Hematopoietic multipotent progenitor cell treated with erythropoietin and hydrocortisone succinate and interleukin-3 and kit ligand, for 4 days (in vitro differentiated cells): Measurements from ENCODE around the gene EIF4EBP2.

Experiments
- DNase-seq: peaks from one replicate; pipeline ENCODE4 v3.0.0-alpha.2; 2015

EIF4EBP2 gene

DNA sequence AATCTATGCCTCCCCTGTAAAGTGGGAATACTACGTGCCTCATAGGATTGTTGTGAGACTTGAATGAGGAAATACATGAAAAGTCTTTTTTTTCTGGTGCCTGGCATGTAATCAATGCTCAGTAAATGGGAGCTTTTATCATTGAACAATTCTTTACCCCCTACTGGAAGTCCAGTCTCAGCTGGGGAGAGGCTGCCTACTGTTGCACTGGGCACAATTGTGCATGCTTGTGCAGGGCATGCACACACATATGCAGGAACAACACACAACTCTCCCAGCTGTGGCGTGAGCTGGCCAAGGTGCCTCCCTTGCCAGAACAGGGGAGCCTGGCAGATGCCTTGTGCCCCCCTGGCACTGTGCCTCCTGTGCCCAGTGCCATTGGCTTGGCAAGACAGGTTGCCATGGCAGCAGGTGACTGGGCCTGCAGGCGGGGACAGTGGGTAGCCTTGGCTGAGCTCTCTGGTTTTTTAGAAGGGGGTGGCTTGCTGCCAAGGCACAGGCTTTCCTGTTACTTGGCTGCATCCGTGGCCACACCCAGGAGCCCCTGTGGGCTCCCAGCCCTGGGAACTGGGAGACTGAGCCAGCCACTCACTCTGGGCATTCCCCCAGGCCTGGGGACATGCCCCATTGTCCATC lies 58.5 kb downstream of the EIF4EBP2 start:
- peak; percentile 47 for DNase-seq

DNA sequence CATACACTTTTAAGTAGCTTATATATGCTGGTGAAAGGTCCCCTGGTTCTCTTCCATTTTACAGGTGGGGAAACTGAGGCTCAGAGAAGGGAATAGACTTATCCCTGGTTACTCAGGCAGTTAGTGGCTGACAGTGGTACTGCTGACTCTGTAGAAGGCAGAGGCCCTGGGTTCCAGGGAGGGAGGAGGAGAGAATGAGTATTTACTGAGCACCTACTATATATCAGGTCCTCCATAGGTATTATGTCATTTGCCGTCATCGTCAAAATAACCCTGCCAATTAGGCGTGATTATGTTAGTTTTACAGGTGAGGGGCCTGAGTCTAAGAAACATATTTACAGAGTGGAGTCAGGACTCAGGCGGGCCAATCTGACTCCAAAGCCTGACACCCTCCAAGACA lies 61.3 kb downstream of the EIF4EBP2 start:
- DNase-seq = no peak

DNA sequence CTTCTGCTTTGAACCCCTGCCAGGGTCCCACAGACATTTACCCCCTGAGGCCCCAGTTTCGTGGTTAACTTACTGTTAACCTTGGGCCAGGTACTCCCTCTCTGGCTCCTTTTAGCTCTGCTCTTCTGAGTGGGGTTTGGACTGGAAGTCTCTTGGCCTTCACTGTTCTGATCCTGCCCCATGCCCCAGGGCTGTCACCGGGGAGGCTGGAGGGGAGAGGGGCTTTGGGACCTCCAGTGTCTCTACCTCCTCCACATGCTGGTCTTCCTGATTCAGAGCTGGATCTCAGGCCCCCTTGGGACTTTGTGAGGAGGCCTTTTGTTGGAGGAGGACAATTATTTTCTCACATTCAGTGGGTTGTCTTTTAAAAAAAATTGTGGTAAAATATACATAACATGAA lies 61.9 kb downstream of the EIF4EBP2 start:
- DNase-seq = no peak

DNA sequence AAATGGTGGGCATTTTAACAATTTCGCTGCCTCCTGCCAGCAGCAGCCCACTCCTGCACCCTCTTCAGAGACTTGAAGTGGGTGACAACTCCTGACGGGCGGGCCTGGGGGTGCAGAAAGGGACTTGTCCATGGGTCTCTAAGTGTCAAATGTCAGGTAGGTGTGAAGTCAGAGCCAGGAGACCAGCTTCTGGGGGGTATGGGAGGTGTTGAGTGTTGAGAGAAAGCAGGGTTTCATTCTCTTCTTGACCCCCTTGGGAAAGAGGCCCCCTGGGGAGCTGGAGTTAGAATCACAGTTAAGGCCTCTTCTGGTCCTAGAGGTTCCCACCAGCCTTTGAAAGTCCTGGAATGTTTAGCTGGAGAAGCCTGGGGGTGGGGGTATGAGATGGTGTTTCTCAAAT lies 63.0 kb downstream of the EIF4EBP2 start:
- DNase-seq = no peak

DNA sequence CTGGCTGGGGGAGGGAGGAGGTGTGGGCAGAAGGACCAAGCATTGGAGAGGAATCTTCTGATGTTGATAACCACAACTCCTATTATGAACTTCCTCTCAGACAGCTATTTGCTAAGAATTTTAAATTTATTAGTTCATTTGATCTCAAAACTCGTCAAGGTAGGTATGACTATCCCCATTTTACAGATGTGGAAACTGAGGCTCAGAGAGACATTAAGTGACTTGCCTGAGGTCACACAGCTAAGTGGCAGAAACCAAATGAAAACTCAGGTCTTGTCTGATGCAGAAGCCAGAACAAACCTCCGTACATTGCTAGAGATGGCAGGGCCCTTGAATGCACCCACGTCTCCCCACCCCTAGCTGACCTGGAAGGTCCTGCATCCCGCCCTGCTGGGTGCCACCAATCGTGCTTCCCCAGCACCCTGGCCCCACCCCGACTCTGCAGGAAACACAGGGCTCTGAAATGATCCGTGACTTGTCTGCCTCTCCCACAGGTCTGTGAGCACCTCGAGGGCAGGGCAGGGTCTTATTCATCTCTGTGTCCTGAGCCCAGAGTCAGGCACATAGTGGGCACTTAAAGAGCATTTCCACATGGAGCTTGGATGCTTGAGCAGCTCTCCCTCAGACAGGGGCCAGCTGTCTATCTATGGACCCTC lies 69.0 kb downstream of the EIF4EBP2 start:
- no peak for DNase-seq

DNA sequence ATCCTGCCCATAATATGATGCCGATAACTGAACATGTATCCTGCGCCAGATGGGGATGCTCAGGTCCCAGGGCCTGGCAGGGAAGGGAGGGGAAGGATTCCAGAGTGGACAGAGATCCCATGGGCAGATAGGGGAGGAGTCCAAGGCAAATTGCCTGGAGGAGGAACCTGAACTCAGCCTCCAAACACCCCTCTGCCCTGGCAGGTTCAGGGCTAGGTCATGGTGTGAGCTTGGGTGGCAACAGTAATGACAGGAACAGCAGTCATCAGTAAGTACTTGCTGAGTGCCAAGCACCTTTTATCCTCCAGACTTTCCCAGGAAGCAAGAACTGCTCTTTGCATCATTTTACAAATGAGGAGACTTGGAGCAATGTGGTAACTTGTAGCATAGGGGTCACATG lies 70.8 kb downstream of the EIF4EBP2 start:
- DNase-seq = no peak

DNA sequence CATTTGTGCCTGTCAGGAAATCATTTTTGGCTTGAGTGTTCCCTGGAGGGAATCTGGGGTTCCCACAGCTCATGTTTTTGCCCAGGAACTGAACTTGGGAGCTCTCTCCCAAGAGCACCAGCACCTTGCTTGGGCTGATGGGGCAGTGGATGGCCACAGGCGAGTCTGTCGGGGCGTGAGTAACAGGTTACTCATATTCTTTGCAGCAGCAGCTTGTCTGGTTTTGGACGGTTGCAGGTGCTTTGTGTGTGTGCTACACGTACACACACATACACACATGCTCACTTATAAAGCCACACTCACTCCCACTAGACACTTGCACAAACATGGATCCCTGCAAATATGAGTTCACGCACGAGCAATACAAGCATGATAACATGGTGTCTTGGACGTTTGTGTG lies 71.7 kb downstream of the EIF4EBP2 start:
- no peak for DNase-seq

DNA sequence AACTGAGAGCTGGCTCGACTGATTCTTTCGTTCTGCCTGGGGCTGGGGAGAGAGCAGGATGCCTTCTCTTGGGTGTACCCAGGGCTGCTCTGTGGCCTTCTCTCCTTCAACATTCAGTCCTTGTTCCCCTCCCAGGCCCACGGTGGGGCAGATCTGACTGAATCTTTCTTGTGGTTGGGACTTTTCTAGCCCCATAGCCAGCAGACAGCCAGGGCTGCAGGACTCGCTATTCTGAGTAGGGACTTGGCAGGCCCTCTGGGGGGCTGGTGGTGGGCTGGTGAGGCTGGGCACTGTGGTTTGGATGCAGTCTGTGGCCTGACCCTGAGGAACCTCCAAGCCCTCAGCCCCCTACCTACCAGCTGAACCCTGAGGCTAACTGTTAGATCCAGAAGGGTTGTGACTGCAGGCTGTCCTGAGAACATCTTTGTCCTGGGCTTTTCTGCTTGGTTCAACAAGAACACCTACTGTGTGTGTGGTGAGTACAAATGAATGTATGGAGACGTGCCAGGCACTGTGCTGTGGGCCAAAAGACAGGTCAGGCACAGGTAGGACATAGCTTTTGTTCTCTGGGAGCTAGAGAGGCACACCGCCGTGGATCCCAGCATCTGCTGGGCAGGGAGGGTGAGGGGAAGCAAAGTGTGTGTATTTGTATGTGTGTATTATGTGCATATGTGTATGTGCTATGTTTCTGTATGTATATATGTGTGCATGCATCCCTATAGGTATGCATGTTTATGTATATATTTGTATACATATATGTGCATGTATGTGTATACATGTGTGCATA lies 72.5 kb downstream of the EIF4EBP2 start:
- no peak for DNase-seq

DNA sequence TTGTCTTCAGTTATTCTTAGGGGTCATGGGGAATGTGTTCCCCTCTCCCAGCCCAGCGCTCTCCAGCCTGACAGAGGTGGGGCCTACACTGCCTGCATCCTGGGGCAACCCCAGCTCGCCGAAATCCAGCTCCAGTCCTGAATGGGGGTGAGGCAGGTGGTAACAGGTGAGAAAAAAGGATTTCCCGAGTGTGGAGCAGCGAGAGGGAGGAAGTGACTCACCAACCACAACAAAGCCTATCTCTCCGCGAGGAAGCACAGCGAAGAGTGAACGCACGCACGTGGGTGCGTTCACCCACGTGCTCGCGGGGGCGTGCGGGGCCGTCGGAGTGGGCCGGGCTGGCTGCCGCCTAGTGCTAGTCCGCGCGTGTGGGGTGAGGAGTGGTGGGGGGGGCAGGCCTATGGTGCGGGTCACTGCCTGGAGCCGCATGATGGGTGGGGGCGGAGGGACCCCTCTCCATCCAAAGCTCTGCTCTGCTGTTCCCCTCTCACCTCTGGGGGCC lies 73.8 kb downstream of the EIF4EBP2 start:
- peak; percentile 61 for DNase-seq
